GM12874 (cell line): ENCODE measurements around the gene ZNF746.

ENCODE experiments used
- CTCF ChIP-seq: IDR thresholded peaks from 2 replicates; pipeline ENCODE4 v1.5.1; 2011; ENCODE audit warnings: low read depth, mild to moderate bottlenecking, control low read depth, low read length, moderate library complexity; ENCODE audit not compliant: insufficient read depth

ZNF746 gene

DNA sequence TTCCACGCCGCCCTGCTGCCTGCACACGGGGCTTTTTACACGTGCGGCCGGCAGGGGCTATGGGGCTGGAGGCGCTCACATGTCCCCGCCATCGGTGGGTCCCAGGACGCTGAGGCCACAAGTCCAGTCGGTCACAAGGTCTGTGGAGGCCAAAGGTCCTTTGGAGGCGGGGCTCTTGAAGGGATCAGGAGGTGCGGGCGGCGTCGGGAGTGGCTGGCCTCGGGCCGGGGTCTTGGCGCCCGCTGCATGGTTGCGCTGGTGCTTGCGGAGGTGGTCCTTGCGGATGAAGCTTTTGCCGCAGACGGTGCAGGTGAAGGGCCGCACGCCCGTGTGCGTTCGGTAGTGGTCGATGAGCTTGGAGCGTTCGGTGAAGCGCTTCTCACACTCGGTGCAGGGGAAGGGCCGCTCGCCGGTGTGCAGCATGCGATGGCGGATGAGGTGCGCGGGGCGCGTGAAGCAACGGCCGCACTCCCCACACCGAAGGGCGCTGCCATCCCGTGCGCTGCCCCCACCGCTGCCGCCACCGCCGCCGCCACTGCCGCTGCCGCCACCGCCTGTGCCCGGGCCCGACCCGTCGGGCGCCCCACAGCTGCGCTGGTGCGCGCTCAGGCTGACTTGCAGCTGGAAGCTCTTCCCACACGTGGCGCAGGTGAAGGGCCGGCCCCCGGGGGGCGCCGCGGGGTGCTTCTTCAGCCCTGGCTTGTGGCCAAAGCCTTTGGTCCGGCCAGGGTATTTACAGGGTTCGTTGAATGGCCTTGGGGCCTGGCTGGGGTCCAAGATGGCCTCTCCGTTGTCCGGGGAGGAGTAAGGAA, 23.1 kb downstream of the ZNF746 start:
- peak; percentile 14; the same call in 1 of the 2 replicates for TF ChIP-seq CTCF

GRCh38 chr7:149473251-149473650, 24.4 kb downstream of the ZNF746 start:
- no peak for TF ChIP-seq CTCF

- no peak for TF ChIP-seq CTCF
Measured at GRCh38 chr7:149471289-149471953, 26.2 kb downstream of the ZNF746 start.

DNA sequence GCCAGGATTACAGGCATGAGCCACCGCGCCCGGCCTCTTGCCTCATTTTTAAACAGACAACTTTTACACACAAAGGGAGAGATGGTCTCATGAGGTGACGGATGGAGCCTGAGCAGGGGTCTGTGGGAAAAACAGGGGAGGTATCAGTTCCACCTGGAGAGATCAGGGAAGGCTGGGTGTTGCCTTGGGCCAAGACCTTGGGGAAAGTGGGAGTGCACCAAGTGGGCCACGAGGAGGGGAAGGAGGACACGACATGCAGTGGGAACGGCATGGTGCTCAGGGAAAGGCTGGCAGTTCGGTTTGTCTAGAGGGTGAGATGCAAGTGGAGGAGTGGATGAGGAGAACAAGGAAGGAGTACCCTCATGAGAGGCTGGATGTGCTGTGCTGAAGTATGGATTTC, 27.8 kb downstream of the ZNF746 start:
- TF ChIP-seq CTCF, result no peak

- TF ChIP-seq CTCF, result no peak
Measured at GRCh38 chr7:149468208-149468607, 29.4 kb downstream of the ZNF746 start.

DNA sequence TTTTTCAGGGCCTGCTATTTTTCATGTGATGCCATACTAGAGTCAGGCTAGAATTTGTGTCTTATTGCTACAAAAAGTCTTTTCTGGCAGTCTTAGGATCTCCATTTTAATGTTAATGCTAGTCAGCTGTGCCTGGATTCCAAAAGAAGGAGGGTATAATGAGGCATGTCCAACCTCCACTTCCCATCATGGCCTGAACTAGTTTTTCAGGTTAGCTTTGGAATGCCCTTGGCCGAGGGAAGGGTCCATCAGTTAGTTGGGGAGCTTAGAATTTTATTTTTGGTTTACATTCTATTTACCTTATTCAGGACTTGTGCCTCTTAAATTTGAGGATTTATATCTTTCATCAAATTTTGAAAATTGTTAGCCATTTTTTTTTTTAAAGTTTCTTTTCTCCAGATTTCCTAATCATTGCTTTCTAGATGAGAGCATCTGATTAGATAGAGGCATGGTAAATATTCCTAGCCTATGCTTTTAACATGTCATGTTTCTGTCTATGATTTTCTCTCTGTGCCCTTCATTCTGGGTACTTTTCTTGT, 30.2 kb downstream of the ZNF746 start:
- TF ChIP-seq CTCF, result no peak

DNA sequence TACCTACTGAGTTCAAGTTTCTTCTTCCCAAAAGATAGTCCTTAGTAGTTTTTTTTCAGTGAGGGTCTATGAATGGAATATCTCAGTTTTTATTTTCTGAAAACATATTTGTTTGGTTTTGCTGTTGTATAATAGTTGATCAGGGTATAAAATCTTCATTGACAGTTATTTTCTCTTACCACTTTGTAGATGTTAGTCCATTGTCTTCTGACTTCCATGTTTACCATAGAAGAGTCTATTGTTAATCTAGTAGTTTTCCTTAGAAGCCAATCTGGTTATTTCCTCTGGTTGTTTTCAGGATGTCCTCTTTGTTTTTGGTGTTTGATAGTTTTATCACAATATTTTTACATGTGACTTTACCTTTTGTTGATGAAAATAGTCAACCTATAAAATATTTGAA, 31.2 kb downstream of the ZNF746 start:
- no peak for TF ChIP-seq CTCF
